ENCODE measurements around the gene MTA2.
"Not testable (repeated sequence)": the region's sequence is repeated elsewhere in the genome, so short reads cannot be mapped to it uniquely, and the experiment has no call there.

MTA2 gene

DNA sequence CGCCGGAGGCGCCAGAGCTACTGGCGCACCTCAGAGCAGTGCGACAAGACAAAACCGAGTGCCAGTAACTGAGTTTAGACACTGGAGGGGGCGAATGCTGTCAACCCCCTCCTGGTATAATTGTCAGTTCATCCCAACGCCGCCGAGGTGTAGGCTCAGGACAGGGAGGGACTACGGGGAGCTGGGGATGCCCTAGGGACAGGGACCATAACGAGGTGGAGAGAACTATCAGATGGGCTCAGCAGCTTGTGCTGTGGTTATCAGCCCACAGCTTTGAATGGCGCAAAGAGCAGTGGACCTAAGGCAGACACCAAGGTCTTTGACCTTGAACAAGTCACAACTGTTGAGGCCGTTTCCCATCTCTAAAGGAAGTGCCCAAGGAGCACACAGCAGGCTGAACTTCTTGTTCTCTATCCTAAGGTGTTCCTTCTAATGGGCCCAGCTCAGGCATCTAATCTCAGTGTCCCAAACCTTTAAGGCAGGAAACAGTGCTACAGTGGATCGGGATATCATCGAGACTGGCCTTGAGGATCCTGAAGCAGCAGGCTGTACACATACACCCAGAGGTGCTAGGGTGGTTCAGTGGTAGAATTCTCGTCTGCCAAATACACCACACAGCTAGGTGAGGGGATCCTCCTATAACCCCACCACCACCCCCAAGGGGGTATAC is 9.4 kb downstream of the MTA2 start:
- peak; percentile 21 for ATAC-seq
- TF ChIP-seq GLIS3 (CRISPR knock-in tag; IDR thresholded peaks at IDR 0.05) (no peak), OSR1 (CRISPR knock-in tag; IDR thresholded peaks at IDR 0.05) (no peak), ARNTL (CRISPR knock-in tag; IDR thresholded peaks at IDR 0.05; ENCODE audit: borderline replicate concordance, low read depth) (no peak), RARB (CRISPR knock-in tag; IDR thresholded peaks at IDR 0.05) (no peak), CSDC2 (CRISPR knock-in tag; IDR thresholded peaks at IDR 0.05) (no peak)
- TF ChIP-seq, protein P1, sequence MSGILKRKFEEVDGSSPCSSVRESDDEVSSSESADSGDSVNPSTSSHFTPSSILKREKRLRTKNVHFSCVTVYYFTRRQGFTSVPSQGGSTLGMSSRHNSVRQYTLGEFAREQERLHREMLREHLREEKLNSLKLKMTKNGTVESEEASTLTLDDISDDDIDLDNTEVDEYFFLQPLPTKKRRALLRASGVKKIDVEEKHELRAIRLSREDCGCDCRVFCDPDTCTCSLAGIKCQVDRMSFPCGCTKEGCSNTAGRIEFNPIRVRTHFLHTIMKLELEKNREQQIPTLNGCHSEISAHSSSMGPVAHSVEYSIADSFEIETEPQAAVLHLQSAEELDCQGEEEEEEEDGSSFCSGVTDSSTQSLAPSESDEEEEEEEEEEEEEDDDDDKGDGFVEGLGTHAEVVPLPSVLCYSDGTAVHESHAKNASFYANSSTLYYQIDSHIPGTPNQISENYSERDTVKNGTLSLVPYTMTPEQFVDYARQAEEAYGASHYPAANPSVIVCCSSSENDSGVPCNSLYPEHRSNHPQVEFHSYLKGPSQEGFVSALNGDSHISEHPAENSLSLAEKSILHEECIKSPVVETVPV (CRISPR knock-in tag; IDR thresholded peaks at IDR 0.05) = no peak

DNA sequence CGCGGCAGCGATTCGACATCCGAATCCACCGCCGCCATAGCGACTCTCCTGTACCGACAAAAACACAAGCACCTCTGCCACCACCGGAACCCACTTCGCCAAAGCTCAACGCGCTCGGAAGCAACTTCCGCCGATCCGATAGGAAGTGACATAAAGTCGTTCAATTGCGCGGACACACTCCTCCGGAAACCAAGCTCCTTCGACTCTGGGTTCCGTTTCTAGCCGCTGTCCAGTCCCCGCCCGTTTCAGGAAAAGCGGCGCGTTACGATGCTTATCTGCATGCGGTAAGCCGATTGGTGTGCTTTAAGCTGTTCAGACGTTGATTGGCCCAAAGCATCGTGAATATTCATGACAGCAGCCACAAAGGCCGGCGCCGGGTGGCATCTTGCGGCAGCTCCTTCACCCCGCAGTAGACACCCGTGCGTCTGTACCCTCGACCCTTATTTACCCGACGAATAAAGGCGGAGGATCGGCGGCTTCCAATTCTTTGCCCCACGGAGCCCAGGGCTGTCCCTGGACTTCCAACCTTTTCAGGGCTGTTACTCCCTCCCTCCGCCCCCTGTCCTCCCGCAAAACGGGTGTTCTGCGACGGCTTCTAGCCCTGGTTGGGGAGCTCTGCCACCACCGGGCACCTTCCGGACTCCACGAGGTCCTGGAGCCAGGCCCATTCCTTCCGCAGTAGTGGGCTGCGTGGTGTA is 10.1 kb downstream of the MTA2 start, which contains the start of gene TUT1:
Gene TUT1 (minus strand): TSS at position 76 of the 698 bp plus-strand sequence. CDS start 38 bp downstream, at position 38.
- ATAC-seq = peak; percentile 94
- TF ChIP-seq BACH2 (CRISPR knock-in tag; IDR thresholded peaks at IDR 0.05; ENCODE audit: borderline replicate concordance) (no peak), ZFP3 (CRISPR knock-in tag; IDR thresholded peaks at IDR 0.05) (peak; percentile 56; the same call in 1 of the 2 replicates), ZNF70 (CRISPR knock-in tag; IDR thresholded peaks at IDR 0.05) (0 out of 2 replicates have a peak, but pooled peaks have one; percentile 26)

DNA sequence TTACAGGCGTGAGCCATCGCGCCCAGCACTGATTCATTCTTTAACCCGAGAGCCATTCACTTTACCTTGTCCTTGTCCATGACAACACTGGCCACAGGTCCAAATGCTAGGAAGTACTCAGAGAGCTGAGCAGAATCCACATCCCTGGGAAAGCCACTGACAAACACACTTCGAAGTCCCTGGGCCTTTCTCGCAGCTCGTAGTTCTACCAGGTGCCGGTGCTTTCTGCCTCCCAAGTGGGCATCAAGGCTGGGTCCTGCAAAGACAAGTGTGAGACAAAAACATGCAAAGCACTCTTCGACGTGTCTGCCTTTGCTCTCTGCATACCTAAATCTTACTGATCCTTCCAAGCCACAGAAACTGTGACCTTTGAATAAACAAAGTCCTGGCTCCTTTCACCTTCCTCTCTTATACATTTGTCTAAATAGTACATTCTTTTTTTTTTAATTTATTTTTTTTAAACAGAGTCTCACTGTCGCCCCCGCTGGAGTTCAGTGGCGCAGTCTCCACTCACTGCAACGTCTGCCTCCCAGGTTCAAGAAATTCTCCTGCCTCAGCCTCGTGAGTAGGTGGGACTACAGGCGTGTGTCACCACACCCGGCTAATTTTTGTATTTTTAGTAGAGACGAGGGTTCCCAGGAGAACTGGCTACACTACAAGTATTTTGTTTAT is 12.6 kb downstream of the MTA2 start:
- no peak for ATAC-seq
- TF ChIP-seq ZFP30 (CRISPR knock-in tag; IDR thresholded peaks at IDR 0.05) (no peak), BACH2 (CRISPR knock-in tag; IDR thresholded peaks at IDR 0.05; ENCODE audit: borderline replicate concordance) (no peak), ZC3H10 (CRISPR knock-in tag; IDR thresholded peaks at IDR 0.05) (no peak), ZNF565 (CRISPR knock-in tag; conservative IDR thresholded peaks at IDR 0.05; ENCODE audit: low read depth) (no peak), ZNF70 (CRISPR knock-in tag; IDR thresholded peaks at IDR 0.05) (no peak), TOX (CRISPR knock-in tag; IDR thresholded peaks at IDR 0.05; ENCODE audit: borderline replicate concordance) (no peak), ESRRG (CRISPR knock-in tag; IDR thresholded peaks at IDR 0.05) (no peak), CSDC2 (CRISPR knock-in tag; IDR thresholded peaks at IDR 0.05) (no peak)
- TF ChIP-seq, protein P2, sequence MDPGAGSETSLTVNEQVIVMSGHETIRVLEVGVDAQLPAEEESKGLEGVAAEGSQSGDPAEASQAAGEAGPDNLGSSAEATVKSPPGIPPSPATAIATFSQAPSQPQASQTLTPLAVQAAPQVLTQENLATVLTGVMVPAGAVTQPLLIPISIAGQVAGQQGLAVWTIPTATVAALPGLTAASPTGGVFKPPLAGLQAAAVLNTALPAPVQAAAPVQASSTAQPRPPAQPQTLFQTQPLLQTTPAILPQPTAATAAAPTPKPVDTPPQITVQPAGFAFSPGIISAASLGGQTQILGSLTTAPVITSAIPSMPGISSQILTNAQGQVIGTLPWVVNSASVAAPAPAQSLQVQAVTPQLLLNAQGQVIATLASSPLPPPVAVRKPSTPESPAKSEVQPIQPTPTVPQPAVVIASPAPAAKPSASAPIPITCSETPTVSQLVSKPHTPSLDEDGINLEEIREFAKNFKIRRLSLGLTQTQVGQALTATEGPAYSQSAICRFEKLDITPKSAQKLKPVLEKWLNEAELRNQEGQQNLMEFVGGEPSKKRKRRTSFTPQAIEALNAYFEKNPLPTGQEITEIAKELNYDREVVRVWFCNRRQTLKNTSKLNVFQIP (CRISPR knock-in tag; IDR thresholded peaks at IDR 0.05; ENCODE audit: borderline replicate concordance, low read depth) = no peak
- TF ChIP-seq, protein P3, sequence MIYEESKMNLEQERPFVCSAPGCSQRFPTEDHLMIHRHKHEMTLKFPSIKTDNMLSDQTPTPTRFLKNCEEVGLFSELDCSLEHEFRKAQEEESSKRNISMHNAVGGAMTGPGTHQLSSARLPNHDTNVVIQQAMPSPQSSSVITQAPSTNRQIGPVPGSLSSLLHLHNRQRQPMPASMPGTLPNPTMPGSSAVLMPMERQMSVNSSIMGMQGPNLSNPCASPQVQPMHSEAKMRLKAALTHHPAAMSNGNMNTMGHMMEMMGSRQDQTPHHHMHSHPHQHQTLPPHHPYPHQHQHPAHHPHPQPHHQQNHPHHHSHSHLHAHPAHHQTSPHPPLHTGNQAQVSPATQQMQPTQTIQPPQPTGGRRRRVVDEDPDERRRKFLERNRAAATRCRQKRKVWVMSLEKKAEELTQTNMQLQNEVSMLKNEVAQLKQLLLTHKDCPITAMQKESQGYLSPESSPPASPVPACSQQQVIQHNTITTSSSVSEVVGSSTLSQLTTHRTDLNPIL (CRISPR knock-in tag; IDR thresholded peaks at IDR 0.05; ENCODE audit: low read depth) = no peak
- TF ChIP-seq, protein P4, sequence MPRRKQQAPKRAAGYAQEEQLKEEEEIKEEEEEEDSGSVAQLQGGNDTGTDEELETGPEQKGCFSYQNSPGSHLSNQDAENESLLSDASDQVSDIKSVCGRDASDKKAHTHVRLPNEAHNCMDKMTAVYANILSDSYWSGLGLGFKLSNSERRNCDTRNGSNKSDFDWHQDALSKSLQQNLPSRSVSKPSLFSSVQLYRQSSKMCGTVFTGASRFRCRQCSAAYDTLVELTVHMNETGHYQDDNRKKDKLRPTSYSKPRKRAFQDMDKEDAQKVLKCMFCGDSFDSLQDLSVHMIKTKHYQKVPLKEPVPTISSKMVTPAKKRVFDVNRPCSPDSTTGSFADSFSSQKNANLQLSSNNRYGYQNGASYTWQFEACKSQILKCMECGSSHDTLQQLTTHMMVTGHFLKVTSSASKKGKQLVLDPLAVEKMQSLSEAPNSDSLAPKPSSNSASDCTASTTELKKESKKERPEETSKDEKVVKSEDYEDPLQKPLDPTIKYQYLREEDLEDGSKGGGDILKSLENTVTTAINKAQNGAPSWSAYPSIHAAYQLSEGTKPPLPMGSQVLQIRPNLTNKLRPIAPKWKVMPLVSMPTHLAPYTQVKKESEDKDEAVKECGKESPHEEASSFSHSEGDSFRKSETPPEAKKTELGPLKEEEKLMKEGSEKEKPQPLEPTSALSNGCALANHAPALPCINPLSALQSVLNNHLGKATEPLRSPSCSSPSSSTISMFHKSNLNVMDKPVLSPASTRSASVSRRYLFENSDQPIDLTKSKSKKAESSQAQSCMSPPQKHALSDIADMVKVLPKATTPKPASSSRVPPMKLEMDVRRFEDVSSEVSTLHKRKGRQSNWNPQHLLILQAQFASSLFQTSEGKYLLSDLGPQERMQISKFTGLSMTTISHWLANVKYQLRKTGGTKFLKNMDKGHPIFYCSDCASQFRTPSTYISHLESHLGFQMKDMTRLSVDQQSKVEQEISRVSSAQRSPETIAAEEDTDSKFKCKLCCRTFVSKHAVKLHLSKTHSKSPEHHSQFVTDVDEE (CRISPR knock-in tag; IDR thresholded peaks at IDR 0.05) = no peak

DNA sequence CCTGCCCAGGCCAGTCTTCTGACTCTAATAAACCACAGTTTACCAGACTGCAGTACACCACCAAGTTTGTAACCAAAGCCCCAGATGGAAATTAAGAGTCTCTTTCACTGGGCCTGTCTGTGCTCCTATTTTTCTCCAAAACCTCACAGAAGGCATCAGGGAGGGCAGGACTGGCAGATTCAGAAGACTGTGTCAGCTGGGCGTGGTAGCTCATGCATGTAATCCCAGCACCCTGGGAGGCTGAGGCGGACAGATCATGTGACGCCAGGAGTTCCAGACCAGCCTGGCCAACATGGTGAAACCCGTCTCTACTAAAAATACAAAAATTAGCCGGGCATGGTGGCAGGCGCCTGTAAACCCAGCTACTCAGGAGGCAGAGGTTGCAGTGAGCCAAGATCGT is 16.3 kb downstream of the MTA2 start:
- not testable (repeated sequence) for ATAC-seq

DNA sequence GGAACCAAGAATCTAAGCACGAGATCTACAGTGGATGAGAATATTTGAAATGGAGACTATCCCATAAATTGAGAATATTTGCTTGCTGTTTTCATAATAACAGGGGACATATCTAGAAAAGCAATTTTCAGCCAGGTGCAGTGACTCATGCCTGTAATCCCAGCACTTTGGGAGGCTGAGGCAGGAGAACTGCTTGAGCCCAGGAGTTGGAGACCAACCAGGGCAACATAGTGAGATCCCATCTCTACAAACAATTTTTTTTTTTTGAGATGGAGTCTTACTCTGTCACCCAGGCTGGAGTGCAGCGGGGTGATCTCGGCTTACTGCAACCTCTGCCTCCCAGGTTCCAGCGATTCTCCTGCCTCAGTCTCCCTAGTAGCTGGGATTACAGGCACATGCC is 19.9 kb downstream of the MTA2 start:
- not testable (repeated sequence) for ATAC-seq

Measured in SK-N-SH treated with all-trans-retinoic acid at 6 μM for 48 hours (cell line).